GM11168 (cell line): ENCODE data around the gene HMCN2.

Source experiments
- in situ Hi-C: fragments of 300-500 bp; cut with MboI; formaldehyde crosslinking; loops from one replicate; pipeline ENCODE4 v1.12.0; 2022; ENCODE audit warnings: low sequenced_read_pairs; ENCODE audit not compliant: unreplicated experiment

The HMCN2 gene

DNA sequence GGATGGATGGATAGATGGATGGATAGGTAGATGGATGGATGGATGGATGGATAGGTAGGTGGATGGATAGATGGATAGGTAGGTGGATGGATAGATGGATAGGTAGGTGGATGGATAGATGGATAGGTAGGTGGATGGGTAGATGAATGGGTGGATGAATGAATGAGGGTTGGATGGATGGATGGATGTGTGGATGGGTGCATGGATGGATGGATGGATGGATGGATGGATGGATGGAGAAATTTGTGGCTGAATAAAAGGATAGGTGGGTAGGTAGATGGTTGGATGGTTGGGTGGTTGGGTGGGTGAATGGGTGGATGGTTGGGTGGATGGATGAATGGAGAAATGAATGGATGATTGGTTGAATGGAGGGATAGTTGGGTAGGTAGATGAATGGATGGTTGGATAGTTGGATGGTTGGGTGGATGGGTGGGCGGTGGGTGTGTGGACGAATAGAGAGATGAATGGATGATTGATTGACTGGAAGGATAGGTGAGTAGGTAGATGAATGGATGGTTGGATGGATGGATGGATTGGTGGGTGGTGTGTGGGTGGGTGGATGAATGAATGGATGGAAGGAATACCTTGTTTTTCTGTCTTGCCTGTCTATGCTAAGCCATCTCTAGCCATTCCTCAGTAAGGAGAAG lies 108.2 kb downstream of the HMCN2 start:
- in situ Hi-C loops: no loop called here

- in situ Hi-C loops: no loop called here
Measured at GRCh38 chr9:130377612-130378011, 112.1 kb downstream of the HMCN2 start.

- in situ Hi-C loops: no loop called here
Measured at GRCh38 chr9:130378875-130379648, 113.5 kb downstream of the HMCN2 start.

GRCh38 chr9:130379649-130379970 lies 114.0 kb downstream of the HMCN2 start:
- in situ Hi-C loops: no loop called here

DNA sequence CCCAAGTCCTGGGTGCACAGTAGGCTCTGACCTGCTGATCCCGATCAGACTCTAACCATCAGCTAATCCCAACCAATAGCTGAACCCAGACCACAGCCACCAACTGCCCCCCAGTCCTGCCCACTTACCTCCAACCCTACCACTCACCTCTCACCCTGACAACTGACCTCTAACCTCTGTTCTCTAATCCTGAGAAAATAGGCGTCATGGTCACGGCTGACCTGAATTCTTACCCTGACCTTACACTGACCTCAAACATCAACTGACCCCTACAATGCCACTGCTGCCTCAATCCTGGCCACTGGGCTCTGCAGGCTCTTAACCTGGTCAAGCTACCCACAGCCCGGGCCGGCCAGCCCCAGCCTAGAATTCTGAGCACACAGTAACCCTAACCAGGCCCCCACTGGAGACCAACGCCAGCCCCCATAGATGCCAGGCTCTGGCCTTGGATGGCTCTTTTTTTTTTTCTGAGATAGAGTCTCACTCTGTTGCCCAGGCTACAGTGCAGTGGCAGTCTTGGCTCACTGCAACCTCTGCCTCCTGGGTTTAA lies 115.4 kb downstream of the HMCN2 start:
- in situ Hi-C loops: no loop called here

GRCh38 chr9:130381660-130382059 lies 116.1 kb downstream of the HMCN2 start:
- in situ Hi-C loops: no loop called here

- in situ Hi-C loops: no loop called here
Measured at GRCh38 chr9:130382096-130382495, 116.5 kb downstream of the HMCN2 start.

- in situ Hi-C loops: no loop called here
Measured at GRCh38 chr9:130382636-130383349, 117.2 kb downstream of the HMCN2 start.

DNA sequence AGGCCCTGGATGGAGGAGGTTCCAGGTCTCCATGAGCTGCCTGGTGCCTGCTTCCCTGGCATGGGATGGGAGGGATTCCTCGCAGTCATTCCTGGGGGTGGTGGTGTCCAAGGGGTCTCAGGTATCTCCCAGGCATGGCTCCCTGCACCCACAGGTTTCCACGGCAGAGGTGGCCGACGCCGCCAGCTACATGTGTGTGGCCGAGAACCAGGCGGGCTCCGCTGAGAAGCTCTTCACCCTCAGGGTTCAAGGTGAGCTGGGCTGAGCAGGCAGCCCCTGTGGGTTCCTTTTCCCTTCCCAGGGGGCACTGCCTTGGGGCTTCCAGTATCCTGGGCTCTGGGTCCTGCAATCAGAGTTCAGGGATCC lies 117.8 kb downstream of the HMCN2 start:
- in situ Hi-C loops: no loop called here

DNA sequence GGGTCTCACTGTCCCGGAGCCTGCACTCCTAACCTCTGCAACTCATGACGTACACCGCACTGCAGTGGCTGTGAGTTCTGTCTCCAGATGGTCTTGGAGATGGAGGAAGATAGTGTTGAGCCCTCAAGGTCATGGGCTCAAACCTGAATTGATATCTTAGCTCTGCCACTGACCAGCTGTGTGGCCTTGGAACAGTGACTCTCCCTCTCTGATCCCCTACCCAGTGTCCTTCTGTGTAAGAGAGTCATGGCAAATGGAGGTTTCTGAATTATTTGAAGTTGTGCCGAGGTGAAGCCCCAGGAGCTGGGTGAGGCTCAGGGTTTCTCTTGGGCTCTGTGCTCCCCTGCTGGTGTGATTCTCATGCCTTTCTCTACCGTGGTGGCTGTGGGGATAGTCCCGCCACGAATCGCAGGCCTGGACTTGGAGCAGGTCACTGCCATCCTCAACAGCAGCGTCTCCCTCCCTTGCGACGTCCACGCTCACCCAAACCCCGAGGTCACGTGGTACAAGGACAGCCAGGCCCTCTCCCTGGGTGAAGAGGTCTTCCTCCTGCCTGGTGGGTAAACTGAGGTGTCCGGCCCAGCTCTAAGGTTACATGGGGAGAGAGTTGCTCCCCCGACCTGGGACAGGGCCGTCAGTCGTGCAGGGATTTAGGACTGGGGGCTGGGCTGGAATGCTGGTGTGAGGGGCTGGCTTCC lies 118.6 kb downstream of the HMCN2 start:
- in situ Hi-C loops: no loop called here

GRCh38 chr9:130385257-130385656 lies 119.7 kb downstream of the HMCN2 start:
- in situ Hi-C loops: no loop called here

- in situ Hi-C loops: no loop called here
Measured at GRCh38 chr9:130387398-130387797, 121.8 kb downstream of the HMCN2 start.

DNA sequence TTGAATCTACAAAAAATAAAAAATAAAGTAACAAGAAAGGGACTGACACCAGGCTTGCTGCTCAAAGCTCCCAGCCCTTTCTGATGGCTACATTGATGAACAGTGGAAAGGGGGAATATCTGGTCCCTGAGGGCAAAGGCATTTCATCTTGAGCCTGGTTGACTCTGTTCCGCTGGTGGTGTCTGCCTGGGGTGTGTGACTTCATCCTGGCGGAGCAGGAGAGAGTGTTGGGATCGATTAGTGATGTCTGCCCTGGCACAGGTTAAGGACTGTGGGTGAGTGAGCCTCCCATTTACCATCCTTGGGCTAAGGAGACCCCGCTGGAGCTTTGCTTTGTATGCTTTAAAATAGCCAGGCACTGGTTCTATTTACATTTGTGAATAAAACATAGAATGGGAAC lies 122.3 kb downstream of the HMCN2 start:
- in situ Hi-C loops: no loop called here

DNA sequence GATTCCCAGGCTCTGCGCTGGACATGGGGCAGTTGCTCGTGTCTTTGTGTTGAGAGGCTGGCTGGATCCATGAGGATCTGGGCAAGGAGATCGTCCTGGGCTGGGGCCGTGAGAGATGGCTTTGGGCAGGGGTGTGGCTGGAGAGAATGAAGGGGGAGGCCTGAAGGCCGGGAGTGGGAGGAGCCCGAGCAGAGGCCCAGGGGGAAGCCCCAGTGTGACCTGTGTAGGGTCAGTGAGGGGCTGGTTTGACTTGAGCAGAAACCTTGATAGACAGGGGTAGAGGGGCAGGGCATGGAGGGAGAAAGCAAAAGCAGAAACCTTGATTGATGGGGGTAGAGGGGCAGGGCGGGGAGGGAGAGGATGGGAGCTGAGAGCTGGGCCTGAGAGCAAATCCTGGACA lies 124.8 kb downstream of the HMCN2 start:
- in situ Hi-C loops: no loop called here

DNA sequence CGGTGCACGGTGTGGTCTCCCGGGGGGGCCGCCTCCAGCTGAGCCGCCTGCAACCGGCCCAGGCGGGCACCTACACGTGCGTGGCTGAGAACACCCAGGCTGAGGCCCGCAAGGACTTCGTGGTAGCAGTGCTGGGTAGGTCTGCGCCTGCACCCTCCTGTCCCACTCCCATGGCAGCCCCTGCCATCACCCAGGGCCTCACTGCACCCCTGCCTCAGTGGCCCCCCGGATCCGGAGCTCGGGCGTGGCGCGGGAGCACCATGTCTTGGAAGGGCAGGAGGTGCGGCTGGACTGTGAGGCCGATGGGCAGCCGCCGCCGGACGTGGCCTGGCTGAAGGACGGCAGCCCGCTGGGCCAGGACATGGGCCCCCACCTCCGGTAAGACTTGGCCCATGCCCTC lies 125.4 kb downstream of the HMCN2 start:
- in situ Hi-C loops: no loop called here

- in situ Hi-C loops: no loop called here
Measured at GRCh38 chr9:130391866-130392265, 126.3 kb downstream of the HMCN2 start.

DNA sequence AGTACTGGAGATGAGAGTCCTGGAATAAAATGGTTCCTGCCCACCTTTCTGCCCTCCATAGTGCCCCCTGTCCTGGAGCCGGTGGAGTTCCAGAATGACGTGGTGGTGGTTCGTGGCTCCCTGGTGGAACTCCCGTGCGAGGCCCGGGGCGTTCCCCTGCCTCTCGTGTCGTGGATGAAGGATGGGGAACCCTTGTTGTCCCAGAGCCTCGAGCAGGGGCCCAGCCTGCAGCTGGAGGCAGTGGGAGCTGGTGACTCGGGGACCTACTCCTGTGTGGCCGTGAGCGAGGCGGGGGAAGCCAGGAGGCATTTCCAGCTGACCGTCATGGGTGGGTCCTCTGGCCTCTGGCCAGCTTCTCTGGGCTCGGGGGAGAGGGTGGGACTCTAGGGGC lies 128.1 kb downstream of the HMCN2 start:
- in situ Hi-C loops: no loop called here

- in situ Hi-C loops: no loop called here
Measured at GRCh38 chr9:130394320-130394719, 128.8 kb downstream of the HMCN2 start.

DNA sequence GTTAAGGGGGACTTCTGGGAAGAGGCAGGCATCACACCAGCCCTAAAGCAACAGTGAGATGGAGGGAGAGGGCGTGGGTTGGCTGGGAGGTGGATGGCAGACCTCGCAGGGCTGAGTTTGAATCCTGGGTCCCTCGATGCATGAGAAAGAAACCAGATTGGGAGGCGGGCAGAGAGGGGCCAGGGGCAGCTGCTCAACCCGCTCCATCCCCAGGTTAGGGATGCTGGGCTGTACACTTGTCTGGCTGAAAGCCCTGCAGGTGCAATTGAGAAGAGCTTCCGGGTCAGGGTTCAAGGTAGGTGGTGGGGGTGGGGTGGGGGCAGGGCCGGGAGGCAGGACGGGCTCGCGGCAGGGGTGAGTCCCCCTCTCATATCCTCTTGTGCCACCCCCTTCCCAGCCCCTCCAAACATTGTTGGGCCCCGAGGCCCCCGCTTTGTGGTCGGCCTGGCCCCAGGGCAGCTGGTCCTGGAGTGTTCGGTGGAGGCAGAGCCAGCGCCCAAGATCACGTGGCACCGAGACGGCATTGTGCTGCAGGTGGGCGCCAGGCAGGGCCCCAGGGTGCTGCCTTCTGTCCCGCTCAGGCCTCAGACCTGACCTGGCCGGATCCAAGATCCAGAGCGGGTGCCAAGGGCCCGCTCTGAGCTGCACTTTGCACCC lies 129.4 kb downstream of the HMCN2 start:
- in situ Hi-C loops: no loop called here

DNA sequence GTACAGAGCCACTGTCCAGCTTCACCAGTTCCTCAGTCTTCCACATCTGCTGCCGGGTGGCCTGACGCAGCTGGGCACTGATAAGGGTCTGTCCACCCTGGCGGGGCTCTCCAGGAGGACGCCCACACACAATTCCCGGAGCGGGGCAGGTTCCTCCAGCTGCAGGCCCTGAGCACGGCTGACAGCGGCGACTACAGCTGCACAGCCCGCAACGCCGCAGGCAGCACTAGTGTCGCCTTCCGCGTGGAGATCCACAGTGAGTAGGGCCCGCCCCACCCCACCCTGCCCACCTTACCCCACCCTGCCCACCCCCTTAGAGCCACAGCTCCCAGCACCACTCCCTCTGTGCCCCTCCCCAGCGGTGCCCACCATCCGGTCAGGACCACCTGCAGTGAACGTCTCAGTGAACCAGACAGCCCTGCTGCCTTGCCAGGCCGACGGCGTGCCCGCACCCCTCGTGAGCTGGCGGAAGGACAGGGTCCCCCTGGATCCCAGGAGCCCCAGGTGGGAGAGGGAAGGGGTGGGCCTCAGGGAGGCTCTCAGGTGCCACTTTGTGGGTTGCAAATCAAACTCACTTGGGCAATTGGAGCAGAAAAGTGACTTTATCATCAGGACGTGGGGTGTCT lies 130.4 kb downstream of the HMCN2 start:
- in situ Hi-C loops: no loop called here
